C4-2B (cell line): Measurements from ENCODE around the gene TBX19.
"Not testable (repeated sequence)": the region's sequence is repeated elsewhere in the genome, so short reads cannot be mapped to it uniquely, and the experiment has no call there.

Experiments used
- H3K27ac ChIP-seq: fragments of 450-650 bp; 2 replicates; pipeline ENCODE4 v1.5.1; 2017
- CTCF ChIP-seq: fragments of 450-650 bp; conservative IDR thresholded peaks from 2 replicates; pipeline ENCODE4 v1.5.1; 2017; ENCODE audit warnings: mild to moderate bottlenecking
- ZFX ChIP-seq: fragments of 450-650 bp; IDR thresholded peaks from 2 replicates; pipeline ENCODE4 v1.6.1; 2017

The TBX19 gene

GRCh38 chr1:168345939-168346338, 65.3 kb downstream of the TBX19 start:
- TF ChIP-seq CTCF = no peak
- no peak for TF ChIP-seq ZFX
- H3K27ac ChIP-seq = no peak overlapping the region

- TF ChIP-seq ZFX = no peak
- no peak for TF ChIP-seq CTCF
- no peak overlapping the region for H3K27ac ChIP-seq
These were observed 67.0 kb downstream of the TBX19 start for GRCh38 chr1:168347630-168348029.

GRCh38 chr1:168348146-168348709, 67.6 kb downstream of the TBX19 start:
- H3K27ac ChIP-seq = no peak overlapping the region
- no peak for TF ChIP-seq ZFX
- no peak for TF ChIP-seq CTCF

- H3K27ac ChIP-seq = not testable (repeated sequence)
These were observed 73.9 kb downstream of the TBX19 start for GRCh38 chr1:168354335-168355269.

- H3K27ac ChIP-seq = no peak overlapping the region
- no peak for TF ChIP-seq CTCF
- TF ChIP-seq ZFX = no peak
These were observed 79.7 kb downstream of the TBX19 start for GRCh38 chr1:168360151-168361021.

- no peak overlapping the region for H3K27ac ChIP-seq
These were observed 80.6 kb downstream of the TBX19 start for GRCh38 chr1:168361252-168361651.

GRCh38 chr1:168362991-168363390, 82.3 kb downstream of the TBX19 start:
- TF ChIP-seq CTCF (no peak), ZFX (no peak)
- no peak overlapping the region for H3K27ac ChIP-seq

More at GRCh38 chr1:168361252-168361651, 80.6 kb downstream of the TBX19 start:
- no peak for TF ChIP-seq ZFX
- TF ChIP-seq CTCF = no peak
